Hepatocyte (in vitro differentiated cells): ENCODE results near the gene HOXB3. TPM values are rescaled to one million over a fixed set of nuclear protein-coding genes. Genes with fewer than 3 reads are reported as not detected.

Source experiments
- DNase-seq: peaks from one replicate; pipeline ENCODE4 v3.0.0-alpha.2; 2016; ENCODE audit warnings: low spot score
- H2AFZ ChIP-seq: fragments of 200-600 bp; sonication (generic); 2 replicates; pipeline ENCODE4 v1.6.0; 2016; ENCODE audit warnings: antibody characterized with exemption, mild to moderate bottlenecking
- H3K27ac ChIP-seq: fragments of 200-600 bp; sonication (generic); 2 replicates; pipeline ENCODE4 v1.5.1; 2016; ENCODE audit warnings: mild to moderate bottlenecking
- H3K27me3 ChIP-seq: fragments of 200-600 bp; sonication (generic); 2 replicates; pipeline ENCODE4 v1.6.1; 2016
- H3K36me3 ChIP-seq: fragments of 200-600 bp; sonication (generic); replicated peaks from 2 replicates; pipeline ENCODE4 v1.5.1; 2016; ENCODE audit warnings: low read depth; ENCODE audit not compliant: insufficient read depth
- H3K4me1 ChIP-seq: fragments of 200-600 bp; sonication (generic); 2 replicates; pipeline ENCODE4 v1.5.1; 2016; ENCODE audit warnings: mild to moderate bottlenecking, moderate library complexity; ENCODE audit not compliant: insufficient read depth
- H3K4me2 ChIP-seq: fragments of 200-600 bp; sonication (generic); 2 replicates; pipeline ENCODE4 v1.6.0; 2016
- H3K4me3 ChIP-seq: fragments of 200-600 bp; sonication (generic); 2 replicates; pipeline ENCODE4 v1.5.1; 2016; ENCODE audit warnings: mild to moderate bottlenecking
- H3K79me2 ChIP-seq: fragments of 200-600 bp; sonication (generic); 2 replicates; pipeline ENCODE4 v1.6.0; 2017; ENCODE audit warnings: mild to moderate bottlenecking
- H3K9me2 ChIP-seq: fragments of 200-600 bp; sonication (generic); replicated peaks from 2 replicates; pipeline ENCODE4 v1.6.0; 2017; ENCODE audit warnings: mild to moderate bottlenecking; ENCODE audit not compliant: insufficient read depth
- H3K9me3 ChIP-seq: fragments of 200-600 bp; sonication (generic); 2 replicates; pipeline ENCODE4 v1.5.1; 2016; ENCODE audit warnings: low read depth, mild to moderate bottlenecking
- H4K20me1 ChIP-seq: fragments of 200-600 bp; sonication (generic); 2 replicates; pipeline ENCODE4 v1.6.0; 2016; ENCODE audit warnings: mild to moderate bottlenecking; ENCODE audit not compliant: insufficient read depth, poor library complexity, severe bottlenecking
- EZH2 ChIP-seq: fragments of 200-600 bp; sonication (generic); IDR thresholded peaks from 2 replicates; pipeline ENCODE4 v1.6.1; 2016; ENCODE audit warnings: antibody characterized with exemption, mild to moderate bottlenecking, borderline replicate concordance
- EZH2phosphoT487 ChIP-seq: fragments of 200-600 bp; sonication (generic); IDR thresholded peaks from one replicate; pipeline ENCODE4 v1.6.1; 2018; ENCODE audit warnings: antibody characterized with exemption, mild to moderate bottlenecking, low read depth, moderate library complexity; ENCODE audit not compliant: unreplicated experiment, severe bottlenecking
- WGBS: methylation state at CpG from one replicate; pipeline ENCODE4 v1.1.6; 2016; ENCODE audit warnings: low lambda C conversion rate; ENCODE audit errors: missing lambda C conversion rate; 5-methylcytosine and 5-hydroxymethylcytosine counted together
- polyA plus RNA-seq: library from polyadenylated mRNA; unstranded; fragments of >200 nt; fragmentation: Nextera tagmentation; extraction: Ambion mirVana; gene quantifications from 2 replicates; pipeline ENCODE4 v1.2.1, GENCODE V29; 2016
- total RNA-seq: library from RNA; depleted of rRNA; stranded (reverse); fragments of >200 nt; gene quantifications from 2 replicates; pipeline ENCODE4 v1.2.3, GENCODE V29; 2014
- TF ChIP-seq, protein P1 (sequence below): fragments of 200-600 bp; sonication (generic); IDR thresholded peaks from 2 replicates; pipeline ENCODE4 v1.5.1; 2016; ENCODE audit warnings: antibody characterized with exemption, mild to moderate bottlenecking; ENCODE audit not compliant: poor library complexity

HOXB3 gene
- total and polyA plus RNA-seq, 2 experiments from 2014 or later: 1.8 to 5.9 TPM

DNA sequence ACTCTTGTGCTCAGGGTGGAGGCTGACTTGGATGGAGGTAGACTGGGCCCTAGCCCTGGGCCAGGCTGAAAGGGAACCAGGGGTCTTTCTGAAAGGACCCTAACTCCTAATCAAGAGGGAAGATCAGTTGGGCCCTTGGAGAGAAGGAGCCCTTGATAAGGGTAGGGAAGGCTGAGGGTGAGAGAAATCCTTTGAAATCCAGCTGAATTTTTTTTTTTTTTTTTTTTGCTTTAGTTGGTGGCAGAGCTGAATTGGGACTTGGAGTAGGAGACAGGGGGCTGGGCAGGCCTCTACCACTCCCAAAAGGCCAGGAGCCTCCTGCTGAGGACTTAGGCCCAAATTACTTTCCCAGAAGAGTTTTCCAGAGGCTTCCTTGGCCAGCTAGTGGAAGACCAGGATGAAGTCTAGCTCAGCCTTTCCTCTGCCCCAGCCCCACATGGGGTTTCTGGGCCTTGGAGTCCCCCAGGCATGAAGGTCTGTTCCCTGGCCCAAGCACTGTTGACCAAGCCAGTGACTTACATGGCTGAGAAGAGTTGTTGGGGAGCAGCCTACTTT lies 643 bp upstream of the HOXB3 start:
- Histone ChIP-seq H3K79me2 (peaks cover 13% of the 10 kb centered on the region), H3K4me3 (no peak overlapping the region), H3K36me3 (no peaks in the 10 kb centered on the region), H4K20me1 (no peaks in the 10 kb centered on the region), H3K9me2 (no peaks in the 10 kb centered on the region), H2AFZ (peak overlapping the region; percentile 1), H3K27me3 (peaks cover 95% of the 10 kb centered on the region), H3K27ac (peak overlapping the region; percentile 30), H3K9me3 (no peaks in the 10 kb centered on the region), H3K4me2 (peak overlapping the region; percentile 93), H3K4me1 (no peaks in the 10 kb centered on the region)
- TF ChIP-seq EZH2 (no peak), EZH2phosphoT487 (no peak)
- TF ChIP-seq, protein P1, sequence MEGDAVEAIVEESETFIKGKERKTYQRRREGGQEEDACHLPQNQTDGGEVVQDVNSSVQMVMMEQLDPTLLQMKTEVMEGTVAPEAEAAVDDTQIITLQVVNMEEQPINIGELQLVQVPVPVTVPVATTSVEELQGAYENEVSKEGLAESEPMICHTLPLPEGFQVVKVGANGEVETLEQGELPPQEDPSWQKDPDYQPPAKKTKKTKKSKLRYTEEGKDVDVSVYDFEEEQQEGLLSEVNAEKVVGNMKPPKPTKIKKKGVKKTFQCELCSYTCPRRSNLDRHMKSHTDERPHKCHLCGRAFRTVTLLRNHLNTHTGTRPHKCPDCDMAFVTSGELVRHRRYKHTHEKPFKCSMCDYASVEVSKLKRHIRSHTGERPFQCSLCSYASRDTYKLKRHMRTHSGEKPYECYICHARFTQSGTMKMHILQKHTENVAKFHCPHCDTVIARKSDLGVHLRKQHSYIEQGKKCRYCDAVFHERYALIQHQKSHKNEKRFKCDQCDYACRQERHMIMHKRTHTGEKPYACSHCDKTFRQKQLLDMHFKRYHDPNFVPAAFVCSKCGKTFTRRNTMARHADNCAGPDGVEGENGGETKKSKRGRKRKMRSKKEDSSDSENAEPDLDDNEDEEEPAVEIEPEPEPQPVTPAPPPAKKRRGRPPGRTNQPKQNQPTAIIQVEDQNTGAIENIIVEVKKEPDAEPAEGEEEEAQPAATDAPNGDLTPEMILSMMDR: no peak
- no peak for DNase-seq

DNA sequence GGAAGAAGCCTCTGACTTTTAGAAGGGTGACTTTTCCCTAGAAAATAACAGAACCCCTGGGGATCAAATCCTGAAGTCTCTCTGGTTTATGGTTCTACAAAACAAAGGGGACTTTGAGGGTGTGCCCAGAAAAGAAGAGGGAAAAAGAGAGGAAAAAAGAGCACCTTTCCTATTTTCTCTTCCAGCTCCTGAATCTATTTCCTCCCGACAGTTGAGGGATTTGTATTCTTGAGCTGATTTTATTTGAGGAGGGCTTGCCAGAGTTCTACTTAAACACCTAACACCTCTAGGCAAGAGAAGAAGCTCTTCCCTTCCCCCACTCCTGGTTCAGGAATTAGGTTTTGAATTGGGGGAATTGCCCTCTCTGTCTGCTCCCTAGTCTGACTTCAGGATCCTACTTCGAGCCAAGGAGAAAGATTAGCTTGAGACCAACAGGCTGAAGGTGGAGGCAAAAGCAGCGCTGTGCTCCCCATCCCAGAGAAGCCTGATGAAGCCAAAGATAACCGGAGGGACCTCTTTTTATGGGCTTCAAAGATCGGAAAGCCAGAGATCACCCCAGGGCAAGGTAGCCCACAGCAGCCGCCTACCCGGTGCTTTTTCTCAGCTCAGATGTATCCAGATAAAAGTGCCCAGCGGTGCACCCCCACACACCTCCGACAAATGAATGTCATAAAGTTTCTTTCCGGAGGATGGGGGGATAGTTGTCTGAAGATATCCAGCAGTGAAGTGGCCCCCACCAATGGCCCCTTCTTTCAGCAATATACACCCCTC lies 796 bp downstream of the HOXB3 start:
- Histone ChIP-seq H3K9me3 (no peaks in the 10 kb centered on the region), H4K20me1 (no peaks in the 10 kb centered on the region), H3K27me3 (peaks cover 89% of the 10 kb centered on the region), H3K27ac (peak overlapping the region; percentile 25), H3K36me3 (no peaks in the 10 kb centered on the region), H3K4me1 (no peaks in the 10 kb centered on the region), H2AFZ (peak overlapping the region; percentile 1), H3K79me2 (peaks cover 13% of the 10 kb centered on the region), H3K4me3 (no peak overlapping the region), H3K4me2 (peak overlapping the region; percentile 93), H3K9me2 (no peaks in the 10 kb centered on the region)
- DNase-seq: no peak
- TF ChIP-seq, protein P1: no peak
- TF ChIP-seq EZH2: peak; percentile 67
- peak; percentile 24 for TF ChIP-seq EZH2phosphoT487
- WGBS: 12% methylated on average over 10 of the region's 10 CpGs

DNA sequence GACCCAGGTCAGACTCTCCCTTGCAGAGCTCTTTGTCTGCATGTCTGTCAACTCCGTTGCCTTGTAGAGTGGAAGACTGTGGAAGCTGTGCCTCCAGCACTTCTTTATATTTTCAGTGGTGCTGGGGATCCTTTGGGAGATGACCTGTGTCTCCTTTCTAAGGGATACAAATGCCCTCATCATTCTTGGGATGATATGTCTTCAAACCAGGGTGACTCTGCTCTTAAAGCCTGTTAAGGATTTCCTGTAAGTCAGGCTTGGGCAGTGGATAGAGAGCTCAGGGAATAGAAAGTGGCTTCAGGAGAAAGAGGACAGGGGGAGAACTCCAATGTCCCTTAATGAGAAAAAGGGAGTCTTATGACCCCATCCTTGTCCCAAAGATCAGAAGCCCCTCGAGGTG lies 1.5 kb downstream of the HOXB3 start:
- WGBS: 43% methylated on average over 2 of the region's 2 CpGs
- TF ChIP-seq EZH2: no peak
- no peak for DNase-seq
- Histone ChIP-seq H3K9me2 (no peaks in the 10 kb centered on the region), H3K79me2 (peaks cover 13% of the 10 kb centered on the region), H3K4me2 (peak overlapping the region; percentile 93), H3K27ac (no peak overlapping the region), H4K20me1 (no peaks in the 10 kb centered on the region), H3K4me1 (no peaks in the 10 kb centered on the region), H3K4me3 (no peak overlapping the region), H2AFZ (no peak overlapping the region), H3K27me3 (peaks cover 92% of the 10 kb centered on the region), H3K9me3 (no peaks in the 10 kb centered on the region), H3K36me3 (no peaks in the 10 kb centered on the region)

DNA sequence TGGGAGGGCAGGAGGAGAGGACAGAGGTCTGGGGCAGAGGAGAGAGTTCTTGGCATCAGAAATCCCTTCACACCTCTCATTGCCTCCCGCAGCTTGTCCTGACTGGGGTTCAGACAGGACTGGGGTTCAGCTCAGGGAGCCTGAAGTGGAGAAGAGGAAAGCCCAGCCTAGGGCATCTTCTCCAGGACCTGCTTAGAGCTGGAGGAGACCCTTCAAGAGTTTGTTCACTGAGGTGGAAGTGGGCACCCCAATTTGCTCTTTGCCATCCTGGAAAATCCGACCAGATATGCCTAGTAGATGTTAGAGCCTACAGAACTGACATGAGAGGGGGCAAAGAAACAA lies 2.0 kb downstream of the HOXB3 start:
- Histone ChIP-seq H3K27me3 (peaks cover 92% of the 10 kb centered on the region), H3K27ac (peak overlapping the region; percentile 36), H3K4me1 (no peaks in the 10 kb centered on the region), H2AFZ (no peak overlapping the region), H3K9me3 (no peaks in the 10 kb centered on the region), H3K79me2 (peaks cover 18% of the 10 kb centered on the region), H3K9me2 (no peaks in the 10 kb centered on the region), H3K36me3 (no peaks in the 10 kb centered on the region), H3K4me2 (peak overlapping the region; percentile 93), H3K4me3 (no peak overlapping the region), H4K20me1 (no peaks in the 10 kb centered on the region)
- TF ChIP-seq EZH2 (no peak), EZH2phosphoT487 (no peak)
- TF ChIP-seq, protein P1: no peak
- 40% methylated on average over 2 of the region's 2 CpGs for WGBS
- no peak for DNase-seq
